Activated CD4-positive, alpha-beta T cell treated with anti-CD3 and anti-CD28 coated beads, Interleukin-2, amount 50 U/mL, for 1 hour (primary cell): ENCODE data around the gene DACH1.

Experiments used
- DNase-seq: peaks from one replicate; pipeline ENCODE4 v3.0.0-alpha.2; 2020

The DACH1 gene

GRCh38 chr13:71540098-71540497 is 326.9 kb downstream of the DACH1 start:
- DNase-seq: no peak

GRCh38 chr13:71536201-71536600 is 330.8 kb downstream of the DACH1 start:
- no peak for DNase-seq

- DNase-seq: no peak
These were observed 342.2 kb downstream of the DACH1 start for GRCh38 chr13:71524613-71525304.

GRCh38 chr13:71524245-71524612 is 342.8 kb downstream of the DACH1 start:
- no peak for DNase-seq

- no peak for DNase-seq
These were observed 344.0 kb downstream of the DACH1 start for GRCh38 chr13:71522941-71523526.

GRCh38 chr13:71517004-71517403 is 350.0 kb downstream of the DACH1 start:
- DNase-seq: no peak

GRCh38 chr13:71516521-71516920 is 350.5 kb downstream of the DACH1 start:
- no peak for DNase-seq

- no peak for DNase-seq
These were observed 351.3 kb downstream of the DACH1 start for GRCh38 chr13:71515744-71516038.

- no peak for DNase-seq
These were observed 351.9 kb downstream of the DACH1 start for GRCh38 chr13:71514900-71515743.

- DNase-seq: no peak
These were observed 353.5 kb downstream of the DACH1 start for GRCh38 chr13:71513411-71514033.

- DNase-seq: no peak
These were observed 363.2 kb downstream of the DACH1 start for GRCh38 chr13:71503781-71504180.

GRCh38 chr13:71499944-71500514 is 367.0 kb downstream of the DACH1 start:
- DNase-seq: no peak

GRCh38 chr13:71499235-71499634 is 367.8 kb downstream of the DACH1 start:
- no peak for DNase-seq

- DNase-seq: no peak
These were observed 373.8 kb downstream of the DACH1 start for GRCh38 chr13:71493189-71493588.

- DNase-seq: no peak
These were observed 374.6 kb downstream of the DACH1 start for GRCh38 chr13:71492346-71492871.

- DNase-seq: no peak
These were observed 376.0 kb downstream of the DACH1 start for GRCh38 chr13:71491010-71491409.

GRCh38 chr13:71489041-71489440 is 378.0 kb downstream of the DACH1 start:
- no peak for DNase-seq

- no peak for DNase-seq
These were observed 378.8 kb downstream of the DACH1 start for GRCh38 chr13:71488201-71488600.

- DNase-seq: no peak
These were observed 381.1 kb downstream of the DACH1 start for GRCh38 chr13:71485913-71486312.

- DNase-seq: no peak
These were observed 383.3 kb downstream of the DACH1 start for GRCh38 chr13:71483733-71484132.

- no peak for DNase-seq
These were observed 385.5 kb downstream of the DACH1 start for GRCh38 chr13:71481501-71481900.

- DNase-seq: no peak
These were observed 386.0 kb downstream of the DACH1 start for GRCh38 chr13:71481046-71481445.

GRCh38 chr13:71477735-71478134 is 389.3 kb downstream of the DACH1 start:
- DNase-seq: no peak
